ENCODE data around the gene CSNK1G1.

Gene CSNK1G1

DNA sequence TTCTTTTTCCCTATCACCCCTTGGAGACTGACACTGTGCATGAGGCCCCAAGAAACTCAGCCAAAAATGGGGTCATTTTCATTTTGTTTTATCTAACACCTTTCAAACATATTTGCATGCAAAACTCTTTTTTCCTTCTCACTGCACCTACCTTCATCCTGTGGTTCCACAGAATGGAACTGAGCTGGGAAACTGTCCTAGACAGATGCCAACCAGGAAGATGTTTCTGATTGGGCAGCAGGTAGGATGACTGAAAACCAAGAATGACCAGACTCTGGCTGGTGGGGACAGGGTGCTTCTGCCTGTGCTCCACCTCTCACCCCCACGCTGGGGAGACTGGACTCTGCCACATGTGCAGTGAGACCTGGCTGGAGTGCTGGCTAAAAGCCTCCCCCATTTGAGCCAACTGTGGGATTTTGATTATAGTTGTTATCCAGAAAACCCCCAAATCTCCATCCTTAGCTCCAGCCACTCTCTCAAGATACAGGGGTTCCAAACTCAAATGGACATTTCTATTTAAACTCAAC, 198.3 kb downstream of the CSNK1G1 start:
- Histone ChIP-seq H3K27ac (no peak overlapping the region), H3K36me3 (peaks cover 59 to 79% (median 70%) of the 10 kb centered on the region in 3 donors), H3K4me3 (no peak overlapping the region), H3K27me3 (peaks cover 0 to 7% of the 10 kb centered on the region in 2 donors), H3K9me3 (no peaks in the 10 kb centered on the region), H3K4me1 (peaks cover 0 to 54% (median 37%) of the 10 kb centered on the region in 4 donors)
- peak in 1 of 2 donors; percentile 24 for DNase-seq
- intact Hi-C loops (cut with DNase I; ENCODE audit: low total_unique reads) = no loop called here
- no peak for TF ChIP-seq CTCF (IDR thresholded peaks at IDR 0.05)

GRCh38 chr15:64156652-64157331, 199.2 kb downstream of the CSNK1G1 start:
- H3K27ac ChIP-seq = no peak overlapping the region
- intact Hi-C loops (cut with DNase I; ENCODE audit: low total_unique reads) = no loop called here
- peaks cover 0 to 56% (median 40%) of the 10 kb centered on the region in 4 donors for H3K4me1 ChIP-seq
- peak in 1 of 2 donors; percentile 53 for DNase-seq
- H3K36me3 ChIP-seq = peaks cover 59 to 79% (median 70%) of the 10 kb centered on the region in 3 donors
- no peak for TF ChIP-seq CTCF (IDR thresholded peaks at IDR 0.05)
- H3K9me3 ChIP-seq = no peaks in the 10 kb centered on the region
- peaks cover 0 to 16% of the 10 kb centered on the region in 2 donors for H3K27me3 ChIP-seq
- no peak overlapping the region for H3K4me3 ChIP-seq

- Histone ChIP-seq H3K4me3 (no peak overlapping the region), H3K36me3 (peaks cover 59 to 72% (median 67%) of the 10 kb centered on the region in 3 donors), H3K27me3 (peaks cover 0 to 23% of the 10 kb centered on the region in 2 donors), H3K27ac (no peak overlapping the region), H3K9me3 (no peaks in the 10 kb centered on the region), H3K4me1 (peaks cover 6 to 56% (median 39%) of the 10 kb centered on the region in 4 donors)
- no peak for TF ChIP-seq CTCF (IDR thresholded peaks at IDR 0.05)
- DNase-seq = peak in 1 of 2 donors; percentile 55
- intact Hi-C loops (cut with DNase I; ENCODE audit: low total_unique reads) = no loop called here
Measured at GRCh38 chr15:64155802-64156651, 199.9 kb downstream of the CSNK1G1 start.

DNA sequence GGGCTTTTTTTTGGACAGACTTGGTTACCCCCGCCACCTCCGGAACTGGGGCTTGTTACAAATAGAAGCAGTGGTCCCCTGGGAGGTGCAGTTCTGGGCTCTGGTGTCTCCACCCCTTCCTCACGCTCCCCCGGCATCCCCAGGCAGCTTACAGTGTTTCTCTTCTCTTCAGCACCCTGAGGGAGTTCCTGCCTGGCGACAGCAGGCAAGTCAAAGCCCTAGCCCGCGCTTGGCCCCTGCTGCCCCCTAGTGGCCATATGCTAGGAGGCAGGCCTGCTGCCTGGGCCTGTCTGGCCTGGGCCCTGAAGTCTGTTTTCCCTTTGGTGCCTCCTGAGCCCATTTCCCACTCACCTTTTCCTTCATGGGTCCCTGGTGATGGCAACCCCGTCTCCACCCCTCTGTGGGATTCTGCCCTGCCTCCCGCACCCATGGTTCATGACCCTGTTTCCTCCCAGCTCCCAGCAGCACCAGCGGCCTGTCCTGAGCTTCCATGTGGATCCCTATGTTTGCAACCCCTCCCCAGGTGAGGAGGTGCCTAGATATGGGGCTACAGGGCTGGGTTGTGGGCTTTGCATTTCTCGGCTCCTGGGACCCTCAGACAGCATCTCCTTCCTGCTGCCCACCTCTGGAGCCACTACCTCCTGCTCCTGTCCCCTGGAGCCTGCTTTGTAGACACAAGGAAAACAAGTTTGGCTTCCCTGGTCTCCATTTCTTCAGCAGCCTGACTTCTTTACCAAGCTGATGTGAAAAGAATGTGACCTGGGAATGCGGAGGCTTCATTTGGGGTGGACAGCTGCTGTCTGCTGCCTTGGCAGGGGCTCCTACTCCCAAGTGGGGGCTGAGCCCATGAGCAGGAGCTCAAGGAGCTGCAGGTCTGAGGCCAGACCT, 202.2 kb downstream of the CSNK1G1 start:
- Histone ChIP-seq H3K4me3 (no peak overlapping the region), H3K36me3 (peaks cover 37 to 49% (median 44%) of the 10 kb centered on the region in 3 donors), H3K27me3 (peaks cover 0 to 23% of the 10 kb centered on the region in 2 donors), H3K4me1 (peaks cover 6 to 35% (median 23%) of the 10 kb centered on the region in 4 donors), H3K27ac (peak overlapping the region in 1 of 2 donors; percentile 6), H3K9me3 (no peaks in the 10 kb centered on the region)
- intact Hi-C loops (cut with DNase I; ENCODE audit: low total_unique reads) = no loop called here
- peak; percentile 88 to 91 for DNase-seq
- TF ChIP-seq CTCF (IDR thresholded peaks at IDR 0.05) = peak; percentile 94 to 98
